ENCODE results near the gene TSPY4.
"Not testable (repeated sequence)": the region's sequence is repeated elsewhere in the genome, so short reads cannot be mapped to it uniquely, and the experiment has no call there.

GRCh38 chrY:9337164-9337563, at the start of gene TSPY4:
- TF ChIP-seq POLR2AphosphoS5 (IDR thresholded peaks at IDR 0.05; ENCODE audit: borderline replicate concordance, low read depth, low read length); EZH2 (IDR thresholded peaks at IDR 0.05); FOXP2 (optimal IDR thresholded peaks at IDR 0.05; ENCODE audit: control extremely low read depth, extremely low read length, insufficient read depth): not testable (repeated sequence)

All from SK-N-MC (cell line).